ENCODE results near the gene OCRL. TPM values are rescaled to one million over a fixed set of nuclear protein-coding genes. Genes with fewer than 3 reads are reported as not detected.

Gene OCRL
- total RNA-seq, 1 experiment from 2014 or later, result 24.2 TPM

DNA sequence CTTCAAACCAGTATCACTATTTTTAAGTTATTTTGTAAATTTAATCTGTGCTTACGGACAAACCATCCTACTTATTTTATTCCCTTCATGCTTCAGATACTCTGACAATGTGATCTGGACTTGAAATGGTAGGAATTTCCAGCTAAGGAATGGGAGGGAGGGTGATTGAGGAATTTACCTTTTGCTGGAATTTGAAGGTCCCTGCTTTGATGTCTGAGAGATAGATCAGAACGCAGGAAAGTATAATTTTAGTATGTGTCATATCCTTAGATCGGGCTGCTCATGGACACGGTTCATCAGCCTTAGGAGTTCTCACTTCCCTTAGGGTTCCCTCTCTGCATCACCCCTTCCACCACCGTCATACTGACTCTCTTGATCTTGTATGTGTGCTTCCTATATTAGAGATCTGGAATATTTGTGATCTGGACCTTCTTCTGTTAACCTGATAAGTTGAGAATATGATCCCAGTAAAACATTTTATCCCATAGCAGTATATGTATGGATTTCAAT lies 16.8 kb downstream of the OCRL start:
- Histone ChIP-seq H3K27me3 (replicated peaks; ENCODE audit: control insufficient read depth, insufficient read depth, low read length) (no peaks in the 10 kb centered on the region), H3K4me3 (ENCODE audit: low read depth, low read length) (no peak overlapping the region), H3K36me3 (ENCODE audit: control insufficient read depth, insufficient read depth, low read length) (no peaks in the 10 kb centered on the region), H3K9me3 (no peaks in the 10 kb centered on the region), H3K4me1 (no peaks in the 10 kb centered on the region)
- intact Hi-C loops (cut with micrococcal nuclease; ENCODE audit: unreplicated experiment), result no loop called here
- Mint-ChIP-seq H3K27ac (ENCODE audit: unreplicated experiment) (no peak overlapping the region), H3K27me3 (ENCODE audit: insufficient read depth, unreplicated experiment) (no peaks in the 10 kb centered on the region), H3K9me3 (ENCODE audit: unreplicated experiment) (no peaks in the 10 kb centered on the region), H3K36me3 (ENCODE audit: insufficient read depth, unreplicated experiment) (peaks cover 22% of the 10 kb centered on the region), H3K4me3 (ENCODE audit: unreplicated experiment) (no peak overlapping the region), H3K4me1 (ENCODE audit: low read depth, unreplicated experiment) (no peaks in the 10 kb centered on the region)
- no peak for DNase-seq
- TF ChIP-seq, protein P1, sequence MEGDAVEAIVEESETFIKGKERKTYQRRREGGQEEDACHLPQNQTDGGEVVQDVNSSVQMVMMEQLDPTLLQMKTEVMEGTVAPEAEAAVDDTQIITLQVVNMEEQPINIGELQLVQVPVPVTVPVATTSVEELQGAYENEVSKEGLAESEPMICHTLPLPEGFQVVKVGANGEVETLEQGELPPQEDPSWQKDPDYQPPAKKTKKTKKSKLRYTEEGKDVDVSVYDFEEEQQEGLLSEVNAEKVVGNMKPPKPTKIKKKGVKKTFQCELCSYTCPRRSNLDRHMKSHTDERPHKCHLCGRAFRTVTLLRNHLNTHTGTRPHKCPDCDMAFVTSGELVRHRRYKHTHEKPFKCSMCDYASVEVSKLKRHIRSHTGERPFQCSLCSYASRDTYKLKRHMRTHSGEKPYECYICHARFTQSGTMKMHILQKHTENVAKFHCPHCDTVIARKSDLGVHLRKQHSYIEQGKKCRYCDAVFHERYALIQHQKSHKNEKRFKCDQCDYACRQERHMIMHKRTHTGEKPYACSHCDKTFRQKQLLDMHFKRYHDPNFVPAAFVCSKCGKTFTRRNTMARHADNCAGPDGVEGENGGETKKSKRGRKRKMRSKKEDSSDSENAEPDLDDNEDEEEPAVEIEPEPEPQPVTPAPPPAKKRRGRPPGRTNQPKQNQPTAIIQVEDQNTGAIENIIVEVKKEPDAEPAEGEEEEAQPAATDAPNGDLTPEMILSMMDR (IDR thresholded peaks at IDR 0.05; ENCODE audit: insufficient read depth in 1 of 2, low read depth in 1 of 2, low read length in 1 of 2, severe bottlenecking in 1 of 2, unreplicated experiment in 1 of 2), result no peak
- ChIA-PET POLR2A (no interaction called here), CTCF (no interaction called here)
- BruUV-seq (replicated peaks), result no TSS peak

DNA sequence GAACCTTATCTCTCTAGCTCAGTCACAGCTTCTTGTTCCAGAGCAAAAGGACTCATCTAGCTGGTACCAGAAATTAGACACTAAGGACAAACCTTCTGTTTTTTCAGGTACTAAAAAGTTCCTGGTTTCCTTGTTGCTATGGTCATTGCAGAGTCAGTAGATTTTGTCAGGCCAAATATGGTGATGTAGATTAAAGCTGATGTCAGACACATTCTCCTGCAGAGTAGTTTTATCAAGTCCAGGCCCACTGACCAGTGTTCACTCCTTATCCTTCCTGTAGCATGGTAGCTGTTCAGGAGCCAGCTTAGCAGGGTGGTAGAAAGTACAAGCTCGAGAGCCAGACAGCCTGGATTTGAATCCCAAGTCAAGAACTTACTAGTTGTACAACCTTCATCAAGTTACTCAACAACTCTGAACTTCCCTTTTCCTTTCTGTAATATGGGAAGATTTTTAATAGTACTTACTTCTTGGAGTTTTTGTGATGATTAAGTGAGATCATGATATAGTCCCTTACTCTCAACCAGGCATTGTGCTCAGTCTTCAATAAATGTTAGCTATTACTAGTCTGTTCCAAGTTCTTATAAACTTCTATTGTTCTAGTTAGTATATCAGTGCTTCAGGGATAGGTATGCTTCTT lies 17.9 kb downstream of the OCRL start:
- H3K9me3 Mint-ChIP-seq (ENCODE audit: unreplicated experiment), result no peaks in the 10 kb centered on the region
- no peaks in the 10 kb centered on the region for H3K4me1 Mint-ChIP-seq (ENCODE audit: low read depth, unreplicated experiment)
- H3K36me3 Mint-ChIP-seq (ENCODE audit: insufficient read depth, unreplicated experiment), result peaks cover 26% of the 10 kb centered on the region
- BruUV-seq (replicated peaks), result no TSS peak
- H3K27ac Mint-ChIP-seq (ENCODE audit: unreplicated experiment), result no peak overlapping the region
- no peak for DNase-seq
- intact Hi-C loops (cut with micrococcal nuclease; ENCODE audit: unreplicated experiment), result no loop called here
- H3K4me3 Mint-ChIP-seq (ENCODE audit: unreplicated experiment), result no peak overlapping the region
- Histone ChIP-seq H3K4me3 (ENCODE audit: low read depth, low read length) (no peak overlapping the region), H3K27me3 (replicated peaks; ENCODE audit: control insufficient read depth, insufficient read depth, low read length) (no peaks in the 10 kb centered on the region), H3K9me3 (no peaks in the 10 kb centered on the region), H3K36me3 (ENCODE audit: control insufficient read depth, insufficient read depth, low read length) (no peaks in the 10 kb centered on the region), H3K4me1 (no peaks in the 10 kb centered on the region)
- ChIA-PET CTCF (no interaction called here), POLR2A (no interaction called here)
- TF ChIP-seq, protein P1 (IDR thresholded peaks at IDR 0.05; ENCODE audit: insufficient read depth in 1 of 2, low read depth in 1 of 2, low read length in 1 of 2, severe bottlenecking in 1 of 2, unreplicated experiment in 1 of 2), result no peak
- no peaks in the 10 kb centered on the region for H3K27me3 Mint-ChIP-seq (ENCODE audit: insufficient read depth, unreplicated experiment)

DNA sequence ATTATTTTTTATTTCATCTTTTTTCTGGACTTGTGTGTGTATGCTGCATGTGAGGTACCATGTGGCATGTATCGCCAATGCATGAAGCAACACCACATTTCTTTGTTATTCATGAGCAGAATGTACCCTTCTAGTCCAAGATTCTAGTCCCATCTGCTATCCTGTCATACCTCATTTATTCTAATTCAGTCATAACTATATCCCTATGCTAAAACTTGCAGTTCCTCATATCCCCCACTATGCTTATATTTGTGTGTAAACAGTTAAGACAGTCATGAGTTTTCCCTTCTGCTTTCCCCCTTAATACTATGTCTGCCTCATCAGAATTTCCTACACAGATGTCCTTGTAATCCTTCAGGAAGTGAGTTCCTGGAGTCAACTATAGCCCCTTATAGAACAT lies 19.7 kb downstream of the OCRL start:
- Mint-ChIP-seq H3K27ac (ENCODE audit: unreplicated experiment) (no peak overlapping the region), H3K4me1 (ENCODE audit: low read depth, unreplicated experiment) (no peaks in the 10 kb centered on the region), H3K36me3 (ENCODE audit: insufficient read depth, unreplicated experiment) (peaks cover 27% of the 10 kb centered on the region), H3K27me3 (ENCODE audit: insufficient read depth, unreplicated experiment) (no peaks in the 10 kb centered on the region), H3K9me3 (ENCODE audit: unreplicated experiment) (no peaks in the 10 kb centered on the region), H3K4me3 (ENCODE audit: unreplicated experiment) (no peak overlapping the region)
- ChIA-PET POLR2A (no interaction called here), CTCF (no interaction called here)
- H3K36me3 ChIP-seq (ENCODE audit: control insufficient read depth, insufficient read depth, low read length), result no peaks in the 10 kb centered on the region
- H3K9me3 ChIP-seq, result no peaks in the 10 kb centered on the region
- BruUV-seq (replicated peaks), result no TSS peak
- no peaks in the 10 kb centered on the region for H3K4me1 ChIP-seq
- intact Hi-C loops (cut with micrococcal nuclease; ENCODE audit: unreplicated experiment), result no loop called here
- no peak overlapping the region for H3K4me3 ChIP-seq (ENCODE audit: low read depth, low read length)
- no peak for DNase-seq
- TF ChIP-seq, protein P1 (IDR thresholded peaks at IDR 0.05; ENCODE audit: insufficient read depth in 1 of 2, low read depth in 1 of 2, low read length in 1 of 2, severe bottlenecking in 1 of 2, unreplicated experiment in 1 of 2), result no peak
- H3K27me3 ChIP-seq (replicated peaks; ENCODE audit: control insufficient read depth, insufficient read depth, low read length), result no peaks in the 10 kb centered on the region
